GM12892 (cell line): Measurements from ENCODE around the gene CIAO2A.

Experiments
- POLR2A ChIP-seq: IDR thresholded peaks from 2 replicates; pipeline ENCODE4 v1.6.1; 2011; ENCODE audit warnings: low read depth, low read length, control low read depth
- TAF1 ChIP-seq: IDR thresholded peaks from 2 replicates; pipeline ENCODE4 v1.6.1; 2011; ENCODE audit warnings: low read depth, mild to moderate bottlenecking, control low read depth, low read length, borderline replicate concordance

DNA sequence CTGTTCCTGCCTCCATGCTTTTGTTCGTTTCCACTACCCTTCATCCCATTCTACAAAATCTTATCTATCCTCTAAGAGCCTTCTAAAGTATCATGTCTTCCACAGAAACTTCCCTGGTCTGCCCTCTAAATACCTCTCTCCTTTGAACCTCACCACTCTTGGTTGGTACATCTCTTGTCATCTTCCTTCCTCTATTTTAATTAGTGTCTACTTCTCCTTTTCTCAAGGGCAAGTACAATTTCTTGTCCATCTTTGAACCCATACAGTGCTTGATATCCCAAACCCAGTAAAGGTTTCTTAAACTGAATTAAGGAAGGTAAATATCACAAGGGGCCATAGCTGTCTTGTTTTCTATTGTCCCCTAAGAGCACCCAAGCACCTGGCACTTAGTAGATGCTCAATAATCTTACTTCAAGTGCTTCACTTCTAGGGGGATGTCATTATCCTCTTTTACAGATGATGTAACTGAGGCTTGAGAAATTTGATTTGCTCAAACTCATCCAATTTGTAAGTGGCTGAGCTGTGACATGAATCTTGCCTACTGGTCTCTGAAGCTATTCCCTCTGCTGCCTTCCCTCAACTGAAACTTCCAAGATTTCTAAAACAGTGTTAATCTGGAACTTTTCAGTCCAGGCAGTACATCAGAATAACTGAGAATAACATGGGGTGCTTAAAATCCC, 44.7 kb downstream of the CIAO2A start:
- TF ChIP-seq TAF1 (no peak), POLR2A (no peak)
